GM19467 (cell line): Measurements from ENCODE around the gene BET1.
"Not testable (repeated sequence)": the region's sequence is repeated elsewhere in the genome, so short reads cannot be mapped to it uniquely, and the experiment has no call there.

Source experiments
- ATAC-seq: cut with Tn5 transposase; IDR thresholded peaks from one replicate; pipeline ENCODE4 v1.9.1; 2021; ENCODE audit warnings: mild to moderate bottlenecking, moderate library complexity; ENCODE audit not compliant: unreplicated experiment

BET1 gene

DNA sequence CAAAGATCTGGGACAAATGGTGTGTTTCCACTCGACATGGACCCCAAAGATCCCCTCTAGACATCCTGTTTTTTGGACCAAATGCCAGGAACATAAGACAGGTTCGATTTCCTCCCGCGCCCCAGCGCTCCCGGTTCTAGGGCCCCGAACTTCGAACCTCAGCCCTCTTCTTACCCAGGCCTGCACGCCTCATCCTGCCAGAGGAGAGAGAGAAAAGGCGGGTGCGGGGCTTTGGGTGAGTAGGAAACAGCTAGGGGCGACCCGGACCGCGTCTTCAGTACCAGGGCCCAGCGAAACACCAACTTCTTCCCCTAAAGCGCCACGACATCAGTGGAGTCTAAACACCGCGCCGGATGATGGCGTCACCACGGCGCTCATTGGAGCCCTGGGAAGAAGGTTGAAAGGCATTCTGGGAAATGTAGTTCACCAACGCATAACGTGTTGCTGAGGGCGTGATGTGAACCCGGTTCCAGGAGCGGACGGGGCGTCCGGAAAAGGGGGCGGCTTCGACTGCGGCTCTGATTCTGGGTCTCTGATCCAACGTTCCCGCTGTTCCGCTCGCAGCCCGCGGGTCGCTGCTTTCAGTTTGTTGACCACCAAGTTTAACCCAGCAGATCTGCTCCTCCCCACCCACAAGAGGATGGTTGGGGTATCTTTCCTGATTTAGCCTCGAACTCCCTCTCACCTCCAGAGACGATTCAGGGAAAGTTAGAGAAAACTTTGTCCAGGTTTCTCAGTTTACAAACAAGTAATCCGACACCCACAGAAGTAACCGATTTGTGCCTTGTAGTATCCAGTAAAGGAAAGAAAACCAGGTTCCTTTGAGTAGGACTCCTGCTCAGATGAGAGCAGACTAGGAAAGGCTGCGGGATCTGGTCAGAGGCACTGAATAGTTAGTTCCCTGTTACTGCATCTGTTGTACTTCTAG, at the start of gene BET1:
BET1 (minus strand) TSS at position 332 of the 928 bp plus-strand sequence; CDS start at position 193, 139 bp downstream.
- ATAC-seq, result peak; percentile 98

- no peak for ATAC-seq
Measured at GRCh38 chr7:94053532-94053931, 49.4 kb upstream of the BET1 start.

- ATAC-seq, result peak; percentile 37
Measured at GRCh38 chr7:94052398-94053180, 48.4 kb upstream of the BET1 start.

DNA sequence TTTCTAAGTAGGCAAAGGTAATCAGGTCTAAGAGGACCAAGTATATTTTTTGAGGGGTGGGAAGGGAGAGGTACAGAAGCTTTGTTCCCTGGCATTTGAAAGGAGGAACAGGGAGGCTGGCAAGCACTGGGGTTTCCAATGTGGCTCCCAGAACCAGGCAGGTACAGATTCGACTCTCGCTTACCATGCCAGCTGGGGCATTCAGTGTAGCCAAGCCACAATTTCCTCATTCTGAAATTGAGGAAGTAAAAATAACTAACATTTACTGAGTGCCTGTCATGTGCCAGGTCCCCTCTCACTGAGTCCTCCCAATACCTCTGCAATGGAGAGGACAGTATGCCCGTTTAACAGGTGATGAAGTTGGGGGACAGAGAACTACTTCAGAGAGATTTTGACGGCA, 45.9 kb upstream of the BET1 start:
- peak; percentile 80 for ATAC-seq

DNA sequence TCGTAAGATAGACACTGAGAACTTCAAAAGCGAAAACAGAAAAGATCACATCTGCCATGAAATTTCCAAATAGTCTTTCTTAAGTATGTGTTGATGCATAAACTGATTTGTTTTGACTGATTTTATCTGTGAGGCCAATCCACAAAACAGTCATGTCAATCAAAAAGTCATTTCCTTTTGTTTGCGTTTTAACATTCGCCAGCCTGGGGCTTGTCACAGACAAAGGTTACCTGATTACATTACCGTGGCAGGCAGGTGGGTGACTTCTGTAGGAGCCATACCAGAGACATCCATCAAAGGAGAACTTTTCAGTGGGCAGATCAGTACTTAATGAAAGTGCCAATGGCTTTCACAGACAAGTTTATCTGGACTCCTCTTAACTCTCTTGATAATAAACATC, 45.5 kb upstream of the BET1 start:
- ATAC-seq, result no peak

- ATAC-seq, result no peak
Measured at GRCh38 chr7:94048755-94049154, 44.6 kb upstream of the BET1 start.

DNA sequence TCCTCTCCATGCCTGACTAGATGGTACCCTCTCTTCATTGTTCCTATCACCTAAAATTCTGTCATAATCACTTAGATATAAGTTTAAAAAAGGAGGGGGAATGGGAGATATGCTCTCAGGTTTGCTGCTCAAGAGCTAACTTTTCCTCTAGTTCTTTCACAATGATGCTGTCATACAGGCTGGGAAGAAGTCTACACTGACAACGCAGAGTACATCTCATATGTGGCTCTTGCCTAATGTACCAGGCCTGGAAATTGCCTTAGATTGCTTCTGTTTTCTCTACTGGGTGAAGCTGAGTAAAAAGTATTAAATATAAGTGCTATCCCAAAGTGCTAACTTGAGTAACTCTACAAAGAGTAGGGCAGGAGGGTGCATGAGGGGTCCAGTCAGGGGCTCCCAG, 43.8 kb upstream of the BET1 start:
- ATAC-seq, result no peak

GRCh38 chr7:94045581-94045980, 41.4 kb upstream of the BET1 start:
- ATAC-seq, result no peak

DNA sequence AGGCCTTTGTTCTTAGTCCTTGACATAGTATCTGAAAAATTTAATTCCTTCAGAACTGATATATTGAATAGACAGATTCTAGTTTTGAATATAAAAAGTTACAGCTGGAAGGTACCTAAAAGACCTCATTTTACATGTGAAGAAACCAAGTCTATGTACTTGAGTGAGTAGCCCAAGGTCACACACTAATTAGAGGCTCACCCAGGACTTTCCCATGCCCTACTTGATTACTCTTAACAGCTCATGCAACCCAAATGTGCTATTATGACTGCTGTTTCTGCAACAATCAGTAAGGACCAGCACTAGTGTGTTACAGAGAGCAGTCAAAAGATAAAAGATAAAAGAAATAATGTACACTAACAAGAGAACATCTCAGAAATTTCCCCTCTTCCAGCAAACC, 40.7 kb upstream of the BET1 start:
- no peak for ATAC-seq

- ATAC-seq, result no peak
Measured at GRCh38 chr7:94043299-94043698, 39.1 kb upstream of the BET1 start.

DNA sequence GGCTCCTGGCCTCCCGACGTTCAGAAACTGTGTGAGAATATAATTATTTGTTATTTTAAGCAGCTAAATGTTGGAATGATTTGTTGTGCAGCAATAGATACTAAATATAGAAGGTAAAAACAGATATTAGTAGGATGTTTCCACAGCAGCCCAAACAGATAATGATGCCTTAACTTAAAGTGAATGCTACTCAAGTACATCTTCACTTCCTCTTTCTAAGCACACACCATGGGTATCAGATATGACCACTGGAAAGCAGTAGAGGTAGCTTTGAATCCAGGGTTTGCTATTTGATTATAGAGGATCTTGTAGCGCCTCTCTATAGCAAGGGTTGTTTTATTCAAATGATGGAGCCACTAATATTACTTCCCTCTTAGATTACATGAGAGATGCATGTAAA, 38.2 kb upstream of the BET1 start:
- peak; percentile 83 for ATAC-seq

DNA sequence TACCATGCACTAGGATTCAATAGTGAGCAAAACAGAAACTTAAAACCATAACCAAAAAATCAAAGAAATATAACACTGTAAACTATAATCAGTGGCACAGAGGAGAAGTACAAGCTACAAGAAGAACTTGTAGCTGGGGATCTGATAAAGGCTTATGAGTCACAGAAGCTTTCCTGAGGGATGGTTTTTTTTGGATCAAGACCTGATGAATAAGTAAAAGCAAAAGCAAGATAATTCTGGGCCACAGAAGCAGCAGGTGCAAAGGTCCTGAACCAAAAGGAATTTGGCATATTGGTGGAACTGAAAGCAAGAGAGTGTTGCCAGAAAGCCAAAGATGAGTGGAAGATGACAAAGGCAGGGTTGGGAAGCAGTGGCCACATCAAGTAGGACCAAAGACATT, 37.4 kb upstream of the BET1 start:
- ATAC-seq, result no peak

DNA sequence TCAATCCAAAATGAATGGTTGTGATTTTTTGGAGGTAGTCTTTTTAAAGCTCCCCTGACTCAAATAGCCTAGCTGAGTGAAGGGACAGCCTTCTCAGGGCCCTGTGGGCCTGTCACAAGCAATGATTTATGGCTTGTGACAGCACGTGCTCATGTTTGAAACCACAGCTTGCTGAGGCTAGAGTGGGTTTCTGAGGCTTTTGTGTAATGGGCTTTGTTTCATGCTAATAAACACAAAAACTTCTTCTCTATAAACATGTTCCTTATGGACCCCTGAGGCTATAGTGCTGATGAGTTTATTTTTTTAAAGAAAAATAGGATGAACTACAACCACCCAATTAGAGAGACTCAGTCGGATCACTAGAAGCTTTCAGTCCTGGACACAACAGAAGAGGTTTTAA, 36.1 kb upstream of the BET1 start:
- no peak for ATAC-seq

GRCh38 chr7:94039368-94040035, 35.3 kb upstream of the BET1 start:
- no peak for ATAC-seq

- no peak for ATAC-seq
Measured at GRCh38 chr7:94031865-94032264, 27.7 kb upstream of the BET1 start.

DNA sequence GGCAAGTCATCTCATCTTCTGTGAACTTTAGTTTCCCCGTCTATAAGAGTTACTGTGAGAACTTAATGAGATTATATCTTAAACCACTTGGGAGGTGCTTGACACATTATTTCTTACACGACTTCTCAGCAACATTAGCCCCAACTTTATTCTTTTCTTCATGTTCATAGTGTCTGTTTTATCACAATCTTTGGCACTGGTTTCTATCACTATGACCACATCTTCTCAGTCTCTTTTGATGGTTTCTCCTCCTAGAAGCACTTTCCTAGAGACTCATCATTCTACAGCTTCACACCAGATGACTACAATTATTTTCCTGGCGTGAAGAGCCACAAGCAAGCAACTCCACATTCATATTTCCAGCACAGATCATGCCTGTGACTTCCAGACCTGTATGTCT, 26.5 kb upstream of the BET1 start:
- no peak for ATAC-seq

DNA sequence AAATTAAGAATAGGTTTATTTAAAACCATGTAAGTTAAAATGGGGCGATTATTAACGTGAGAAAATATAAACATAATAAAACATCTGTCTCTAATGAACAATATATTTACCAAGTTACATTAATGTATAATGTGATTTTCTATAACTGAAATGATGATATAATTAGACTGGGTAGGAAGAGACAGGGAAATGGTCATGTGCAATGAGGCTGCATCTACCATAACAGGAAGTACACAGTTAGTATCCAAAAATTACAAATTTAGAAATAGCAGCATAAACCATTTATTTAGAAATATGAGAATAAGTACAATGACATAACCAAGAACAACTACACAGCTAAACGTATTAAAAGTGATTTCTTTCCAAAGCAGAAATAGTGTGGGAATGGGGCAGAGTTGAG, 25.8 kb upstream of the BET1 start:
- no peak for ATAC-seq

- ATAC-seq, result no peak
Measured at GRCh38 chr7:94028768-94029167, 24.6 kb upstream of the BET1 start.

DNA sequence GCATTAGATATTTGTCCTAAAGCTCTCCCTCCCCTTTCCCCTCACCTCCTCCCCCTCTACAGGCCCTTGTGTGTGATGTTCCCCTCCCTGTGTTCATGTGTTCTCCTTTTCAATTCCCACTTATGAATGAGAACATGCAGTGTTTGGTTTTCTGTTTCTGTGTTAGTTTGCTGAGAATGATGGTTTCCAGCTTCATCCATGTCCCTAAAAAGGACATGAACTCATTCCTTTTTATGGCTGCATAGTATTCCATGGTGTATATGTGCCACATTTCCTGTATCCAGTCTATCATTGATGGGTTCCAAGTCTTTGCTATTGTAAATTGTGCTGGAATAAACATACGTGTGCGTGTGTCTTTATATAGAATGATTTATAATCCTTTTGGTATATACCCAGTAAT, 22.5 kb upstream of the BET1 start:
- ATAC-seq, result not testable (repeated sequence)

- no peak for ATAC-seq
Measured at GRCh38 chr7:94022550-94022949, 18.4 kb upstream of the BET1 start.

- ATAC-seq, result no peak
Measured at GRCh38 chr7:94016786-94017185, 12.6 kb upstream of the BET1 start.
